ENCODE data around the gene METTL25.

DNA sequence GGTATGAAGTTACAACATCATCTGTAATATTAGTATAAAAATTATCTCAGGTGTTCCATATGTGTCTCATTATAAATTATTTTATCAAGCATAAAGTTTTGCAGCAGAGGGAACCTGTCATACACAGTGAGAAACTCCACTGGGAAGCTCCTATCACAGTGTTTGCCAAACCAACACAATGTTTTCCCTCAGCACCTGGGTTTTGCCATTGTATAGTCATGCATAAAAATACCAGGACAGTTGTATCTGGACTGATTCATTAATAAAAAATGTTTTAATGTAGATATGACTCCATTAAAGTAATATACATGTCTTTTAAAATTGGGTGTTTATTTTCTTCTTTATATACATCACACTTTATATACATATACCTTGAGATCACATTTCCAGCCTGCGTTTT is 56.6 kb downstream of the METTL25 start:
- TF ChIP-seq POLR2A (IDR thresholded peaks at IDR 0.05) = no peak
- TF ChIP-seq, protein P1, sequence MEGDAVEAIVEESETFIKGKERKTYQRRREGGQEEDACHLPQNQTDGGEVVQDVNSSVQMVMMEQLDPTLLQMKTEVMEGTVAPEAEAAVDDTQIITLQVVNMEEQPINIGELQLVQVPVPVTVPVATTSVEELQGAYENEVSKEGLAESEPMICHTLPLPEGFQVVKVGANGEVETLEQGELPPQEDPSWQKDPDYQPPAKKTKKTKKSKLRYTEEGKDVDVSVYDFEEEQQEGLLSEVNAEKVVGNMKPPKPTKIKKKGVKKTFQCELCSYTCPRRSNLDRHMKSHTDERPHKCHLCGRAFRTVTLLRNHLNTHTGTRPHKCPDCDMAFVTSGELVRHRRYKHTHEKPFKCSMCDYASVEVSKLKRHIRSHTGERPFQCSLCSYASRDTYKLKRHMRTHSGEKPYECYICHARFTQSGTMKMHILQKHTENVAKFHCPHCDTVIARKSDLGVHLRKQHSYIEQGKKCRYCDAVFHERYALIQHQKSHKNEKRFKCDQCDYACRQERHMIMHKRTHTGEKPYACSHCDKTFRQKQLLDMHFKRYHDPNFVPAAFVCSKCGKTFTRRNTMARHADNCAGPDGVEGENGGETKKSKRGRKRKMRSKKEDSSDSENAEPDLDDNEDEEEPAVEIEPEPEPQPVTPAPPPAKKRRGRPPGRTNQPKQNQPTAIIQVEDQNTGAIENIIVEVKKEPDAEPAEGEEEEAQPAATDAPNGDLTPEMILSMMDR (IDR thresholded peaks at IDR 0.05) = no peak
